Central memory CD8-positive, alpha-beta T cell (primary cell): ENCODE results near the gene DGKH.

Experiments used
- ATAC-seq: fragments of 150-1000 bp; cut with Tn5 transposase; replicated peaks from 2 replicates; pipeline ENCODE4 v1.10.0; 2022; ENCODE audit warnings: mild to moderate bottlenecking, moderate FRiP score, moderate number of reproducible peaks; ENCODE audit not compliant: poor library complexity, severe bottlenecking; ENCODE audit errors: extremely low read depth
- DNase-seq, 2 donors: peaks; one replicate each; pipeline ENCODE4 v3.0.0; 2021; ENCODE audit warnings: low spot score in 2 of 2
- H3K27ac Mint-ChIP-seq: one replicate; pipeline ENCODE4 v1.8.0; 2022; ENCODE audit warnings: low read depth, mild to moderate bottlenecking, moderate library complexity, mixed read lengths
- H3K27me3 Mint-ChIP-seq: one replicate; pipeline ENCODE4 v1.8.0; 2022; ENCODE audit warnings: mixed read lengths
- H3K36me3 Mint-ChIP-seq: one replicate; pipeline ENCODE4 v1.8.0; 2022; ENCODE audit warnings: mild to moderate bottlenecking, moderate library complexity, mixed read lengths; ENCODE audit not compliant: insufficient read depth
- H3K4me1 Mint-ChIP-seq: one replicate; pipeline ENCODE4 v1.8.0; 2022; ENCODE audit warnings: mixed read lengths
- H3K4me3 Mint-ChIP-seq: one replicate; pipeline ENCODE4 v1.8.0; 2022; ENCODE audit warnings: mild to moderate bottlenecking, moderate library complexity, mixed read lengths
- H3K9me3 Mint-ChIP-seq: one replicate; pipeline ENCODE4 v1.8.0; 2022; ENCODE audit warnings: mixed read lengths

Gene DGKH

GRCh38 chr13:42258747-42259146, 210.3 kb downstream of the DGKH start:
- ATAC-seq, result no peak
- peaks cover 20% of the 10 kb centered on the region for H3K27me3 Mint-ChIP-seq

GRCh38 chr13:42259515-42259914, 211.1 kb downstream of the DGKH start:
- Mint-ChIP-seq H3K4me1 (no peaks in the 10 kb centered on the region), H3K4me3 (no peak overlapping the region), H3K27ac (no peak overlapping the region), H3K27me3 (peaks cover 20% of the 10 kb centered on the region), H3K36me3 (no peaks in the 10 kb centered on the region), H3K9me3 (no peaks in the 10 kb centered on the region)
- ATAC-seq, result no peak
- DNase-seq, result no peak

More at GRCh38 chr13:42258747-42259146, 210.3 kb downstream of the DGKH start:
- Mint-ChIP-seq H3K4me3 (no peak overlapping the region), H3K9me3 (no peaks in the 10 kb centered on the region), H3K4me1 (no peaks in the 10 kb centered on the region), H3K27ac (no peak overlapping the region), H3K36me3 (no peaks in the 10 kb centered on the region)
- DNase-seq, result no peak

GRCh38 chr13:42260903-42261654, 212.6 kb downstream of the DGKH start:
- ATAC-seq, result no peak
- Mint-ChIP-seq H3K36me3 (no peaks in the 10 kb centered on the region), H3K4me3 (no peak overlapping the region), H3K9me3 (no peaks in the 10 kb centered on the region), H3K4me1 (no peaks in the 10 kb centered on the region), H3K27ac (no peak overlapping the region), H3K27me3 (peaks cover 20% of the 10 kb centered on the region)
- DNase-seq, result no peak

- DNase-seq, result no peak
- Mint-ChIP-seq H3K27me3 (peaks cover 13% of the 10 kb centered on the region), H3K4me1 (peaks cover 14% of the 10 kb centered on the region), H3K4me3 (no peak overlapping the region), H3K27ac (no peak overlapping the region), H3K36me3 (peaks cover 3% of the 10 kb centered on the region), H3K9me3 (no peaks in the 10 kb centered on the region)
- no peak for ATAC-seq
These were observed 218.0 kb downstream of the DGKH start for GRCh38 chr13:42266473-42266872.

GRCh38 chr13:42270160-42270856, 221.9 kb downstream of the DGKH start:
- no peaks in the 10 kb centered on the region for H3K9me3 Mint-ChIP-seq
- H3K27ac Mint-ChIP-seq, result peak overlapping the region; percentile 95
- H3K36me3 Mint-ChIP-seq, result peaks cover 19% of the 10 kb centered on the region
- no peaks in the 10 kb centered on the region for H3K27me3 Mint-ChIP-seq
- no peak for DNase-seq
- peak overlapping the region; percentile 94 for H3K4me3 Mint-ChIP-seq
- H3K4me1 Mint-ChIP-seq, result peaks cover 45% of the 10 kb centered on the region
- ATAC-seq, result no peak

- no peaks in the 10 kb centered on the region for H3K9me3 Mint-ChIP-seq
- ATAC-seq (no peak), DNase-seq (no peak)
- peaks cover 50% of the 10 kb centered on the region for H3K4me1 Mint-ChIP-seq
- peak overlapping the region; percentile 94 for H3K4me3 Mint-ChIP-seq
- H3K27me3 Mint-ChIP-seq, result no peaks in the 10 kb centered on the region
- H3K36me3 Mint-ChIP-seq, result peaks cover 19% of the 10 kb centered on the region
- peak overlapping the region; percentile 95 for H3K27ac Mint-ChIP-seq
These were observed 222.4 kb downstream of the DGKH start for GRCh38 chr13:42270857-42271215.

- peak; percentile 86 to 91 for DNase-seq
- peak overlapping the region; percentile 94 for H3K4me3 Mint-ChIP-seq
- peaks cover 19% of the 10 kb centered on the region for H3K36me3 Mint-ChIP-seq
- H3K9me3 Mint-ChIP-seq, result no peaks in the 10 kb centered on the region
- peaks cover 57% of the 10 kb centered on the region for H3K4me1 Mint-ChIP-seq
- H3K27ac Mint-ChIP-seq, result peak overlapping the region; percentile 95
- no peaks in the 10 kb centered on the region for H3K27me3 Mint-ChIP-seq
- ATAC-seq, result peak; percentile 92
These were observed 223.1 kb downstream of the DGKH start for GRCh38 chr13:42271337-42272114.

GRCh38 chr13:42272115-42272803, 223.8 kb downstream of the DGKH start, which contains the start of gene AKAP11:
Gene AKAP11, plus strand, starts transcription at chr13:42272152. Its CDS starts 14,197 bp downstream, at chr13:42286349.
- peaks cover 19% of the 10 kb centered on the region for H3K36me3 Mint-ChIP-seq
- peaks cover 61% of the 10 kb centered on the region for H3K4me1 Mint-ChIP-seq
- ATAC-seq, result peak; percentile 30
- peak within 1 kb of the TSS; percentile 94 for H3K4me3 Mint-ChIP-seq
- H3K27ac Mint-ChIP-seq, result peak within 1 kb of the TSS; percentile 95
- H3K9me3 Mint-ChIP-seq, result no peaks in the 10 kb centered on the region
- H3K27me3 Mint-ChIP-seq, result no peaks in the 10 kb centered on the region
- DNase-seq, result peak; percentile 24 to 31

GRCh38 chr13:42272804-42273175, 224.3 kb downstream of the DGKH start:
- DNase-seq, result no peak
- Mint-ChIP-seq H3K4me3 (peak overlapping the region; percentile 94), H3K27me3 (no peaks in the 10 kb centered on the region), H3K4me1 (peaks cover 67% of the 10 kb centered on the region), H3K27ac (peak overlapping the region; percentile 95), H3K9me3 (no peaks in the 10 kb centered on the region), H3K36me3 (peaks cover 22% of the 10 kb centered on the region)
- no peak for ATAC-seq

GRCh38 chr13:42274386-42275097, 226.1 kb downstream of the DGKH start:
- H3K4me3 Mint-ChIP-seq, result peak overlapping the region; percentile 94
- peaks cover 22% of the 10 kb centered on the region for H3K36me3 Mint-ChIP-seq
- no peak for DNase-seq
- no peaks in the 10 kb centered on the region for H3K27me3 Mint-ChIP-seq
- peaks cover 71% of the 10 kb centered on the region for H3K4me1 Mint-ChIP-seq
- no peak for ATAC-seq
- no peaks in the 10 kb centered on the region for H3K9me3 Mint-ChIP-seq
- H3K27ac Mint-ChIP-seq, result peak overlapping the region; percentile 95

GRCh38 chr13:42275098-42275471, 226.6 kb downstream of the DGKH start:
- Mint-ChIP-seq H3K27me3 (no peaks in the 10 kb centered on the region), H3K36me3 (peaks cover 22% of the 10 kb centered on the region), H3K9me3 (no peaks in the 10 kb centered on the region), H3K4me3 (peak overlapping the region; percentile 94), H3K27ac (no peak overlapping the region), H3K4me1 (peaks cover 71% of the 10 kb centered on the region)
- no peak for ATAC-seq
- DNase-seq, result no peak

- Mint-ChIP-seq H3K27ac (no peak overlapping the region), H3K36me3 (peaks cover 22% of the 10 kb centered on the region)
- no peak for DNase-seq
These were observed 227.1 kb downstream of the DGKH start for GRCh38 chr13:42275506-42275905.

More at GRCh38 chr13:42275506-42275905, 227.1 kb downstream of the DGKH start:
- Mint-ChIP-seq H3K4me1 (peaks cover 67% of the 10 kb centered on the region), H3K27me3 (no peaks in the 10 kb centered on the region), H3K9me3 (no peaks in the 10 kb centered on the region), H3K4me3 (peak overlapping the region; percentile 94)
- ATAC-seq, result no peak
